HCT116 (cell line): ENCODE results near the gene INTS4. TPM values are rescaled to one million over a fixed set of nuclear protein-coding genes. Genes with fewer than 3 reads are reported as not detected.

Experiments
- ATAC-seq: fragments of 200-7000 bp; cut with Tn5 transposase; 2 replicates; pipeline ENCODE4 v1.9.1; 2020; ENCODE audit warnings: mild to moderate bottlenecking, moderate library complexity
- BruUV-seq: library from RNA; stranded (reverse); fragments of 400-500 nt; replicated peaks from 2 replicates; lab custom pipeline; 2021; lab: Mats Ljungman, UMichigan
- CTCF ChIA-PET: fragments of 300-600 bp; sonication (Branson Sonifier 250); formaldehyde crosslinking; loops from one replicate; lab custom pipeline; 2021; ENCODE audit warnings: antibody characterized with exemption; lab: Charles Lee
- POLR2A ChIA-PET: fragments of 300-600, 350-600 bp; sonication (Branson Sonifier 250); formaldehyde crosslinking; loops from one replicate; lab custom pipeline; 2021; ENCODE audit warnings: antibody characterized with exemption; lab: Charles Lee
- RAD21 ChIA-PET, 2 experiments: fragments of 300-600 bp; sonication (Branson Sonifier 250); formaldehyde crosslinking; loops; one replicate each; lab custom pipeline; 2023; ENCODE audit warnings: low total read pairs in 2 of 2; ENCODE audit not compliant: uncharacterized antibody in 2 of 2, unreplicated experiment in 2 of 2, low non-redundant PET in 1 of 2; lab: Charles Lee
- DNase-seq: peaks from one replicate; pipeline ENCODE4 v3.0.0-alpha.2; 2010; ENCODE audit warnings: low read depth, low spot score
- H2AFZ ChIP-seq: fragments of 200-600 bp; shearing (Covaris generic), sonication (generic); 2 replicates; pipeline ENCODE4 v1.6.1; 2017; ENCODE audit warnings: low read depth, mixed run types, mixed read lengths, antibody characterized with exemption, low read length; ENCODE audit not compliant: poor library complexity, severe bottlenecking
- H3K27ac ChIP-seq: 2 replicates; pipeline ENCODE4 v1.5.1; 2012; ENCODE audit warnings: low read depth, low read length
- H3K27me3 ChIP-seq: fragments of 200-600 bp; sonication (generic); 2 replicates; pipeline ENCODE4 v1.6.1; 2016; ENCODE audit warnings: mixed run types, low read length, mixed read lengths; ENCODE audit not compliant: insufficient read depth
- H3K36me3 ChIP-seq, 2 experiments: fragments of 200-500 bp in 1 of 2; fragments of 200-600 bp in 1 of 2; sonication (Bioruptor generic) in 1 of 2; sonication (generic) in 1 of 2; 2 replicates each; pipeline versions ENCODE4 v1.5.1 to v1.6.1; 2014 to 2016; ENCODE audit warnings: low read length in 2 of 2, inconsistent platforms in 1 of 2, mixed read lengths in 1 of 2, mixed run types in 1 of 2; ENCODE audit not compliant: insufficient read depth in 2 of 2, control insufficient read depth in 1 of 2
- H3K4me1 ChIP-seq, 2 experiments: fragments of 200-600 bp in 1 of 2; sonication (generic) in 1 of 2; 2 replicates each; pipeline versions ENCODE4 v1.5.1 to v1.6.1; 2012 to 2017; ENCODE audit warnings: low read length in 2 of 2, inconsistent platforms in 1 of 2, mild to moderate bottlenecking in 1 of 2, mixed read lengths in 1 of 2, mixed run types in 1 of 2, moderate library complexity in 1 of 2; ENCODE audit not compliant: insufficient read depth in 2 of 2, control insufficient read depth in 1 of 2
- H3K4me2 ChIP-seq: fragments of 200-600 bp; sonication (generic); 2 replicates; pipeline ENCODE4 v1.6.1; 2017; ENCODE audit warnings: mixed run types, low read length, mixed read lengths
- H3K4me3 ChIP-seq, 2 experiments: fragments of 200-600 bp in 1 of 2; sonication (generic) in 1 of 2; replicated peaks in 1 of 2; 2 replicates each; pipeline ENCODE4 v1.5.1; 2011 to 2016; ENCODE audit warnings: low read length in 2 of 2, control low read depth in 1 of 2, low read depth in 1 of 2, mild to moderate bottlenecking in 1 of 2, mixed read lengths in 1 of 2, mixed run types in 1 of 2
- H3K79me2 ChIP-seq: fragments of 200-600 bp; sonication (generic); 2 replicates; pipeline ENCODE4 v1.6.1; 2017; ENCODE audit warnings: mild to moderate bottlenecking, mixed run types, low read length, moderate library complexity, mixed read lengths; ENCODE audit not compliant: insufficient read depth
- H3K9ac ChIP-seq: fragments of 200-600 bp; sonication (generic); 2 replicates; pipeline ENCODE4 v1.6.1; 2016; ENCODE audit warnings: low read length, mixed read lengths
- H3K9me2 ChIP-seq: fragments of 200-600 bp; sonication (generic), shearing (Covaris generic); 2 replicates; pipeline ENCODE4 v1.6.1; 2017; ENCODE audit warnings: mixed run types, mild to moderate bottlenecking, moderate library complexity; ENCODE audit not compliant: insufficient read depth
- H3K9me3 ChIP-seq, 2 experiments: fragments of 200-500 bp in 1 of 2; fragments of 200-600 bp in 1 of 2; sonication (Bioruptor generic) in 1 of 2; sonication (generic) in 1 of 2; 2 replicates each; pipeline ENCODE4 v1.6.1; 2014 to 2017; ENCODE audit warnings: low read length in 2 of 2, mixed read lengths in 2 of 2, inconsistent platforms in 1 of 2, low read depth in 1 of 2, mild to moderate bottlenecking in 1 of 2, mixed run types in 1 of 2, moderate library complexity in 1 of 2; ENCODE audit not compliant: control insufficient read depth in 1 of 2, insufficient read depth in 1 of 2
- H4K20me1 ChIP-seq: fragments of 200-600 bp; sonication (generic), shearing (Covaris generic); 2 replicates; pipeline ENCODE4 v1.6.1; 2017; ENCODE audit warnings: mixed run types, mild to moderate bottlenecking, moderate library complexity; ENCODE audit not compliant: insufficient read depth
- ATF3 ChIP-seq: IDR thresholded peaks from 2 replicates; pipeline ENCODE4 v1.6.1; 2012
- CTCF ChIP-seq, 3 experiments: fragments of 200-600 bp in 1 of 3; sonication (generic) in 1 of 3; IDR thresholded peaks in 2 of 3; conservative IDR thresholded peaks in 1 of 3; 2 replicates each; pipeline ENCODE4 v1.5.1; 2012 to 2017; ENCODE audit warnings: low read depth in 2 of 3, low read length in 2 of 3, antibody characterized with exemption in 1 of 3, borderline replicate concordance in 1 of 3, control low read depth in 1 of 3, mild to moderate bottlenecking in 1 of 3, mixed read lengths in 1 of 3, mixed run types in 1 of 3, moderate library complexity in 1 of 3; ENCODE audit not compliant: insufficient read depth in 1 of 3
- EZH2 ChIP-seq: fragments of 200-600 bp; sonication (generic); IDR thresholded peaks from 2 replicates; pipeline ENCODE4 v1.6.1; 2017; ENCODE audit warnings: antibody characterized with exemption, mixed run types
- RAD21 ChIP-seq: IDR thresholded peaks from 2 replicates; pipeline ENCODE4 v1.6.1; 2012; ENCODE audit warnings: low read depth, mild to moderate bottlenecking
- REST ChIP-seq: IDR thresholded peaks from 2 replicates; pipeline ENCODE4 v1.6.1; 2012; ENCODE audit warnings: low read depth
- SP1 ChIP-seq: IDR thresholded peaks from 2 replicates; pipeline ENCODE4 v1.6.1; 2012; ENCODE audit warnings: low read depth
- ZBTB33 ChIP-seq: IDR thresholded peaks from 2 replicates; pipeline ENCODE4 v1.6.1; 2011; ENCODE audit warnings: mild to moderate bottlenecking, low read length, moderate library complexity; ENCODE audit not compliant: insufficient replicate concordance; ENCODE audit errors: extremely low read depth
- ZFX ChIP-seq: fragments of 450-650 bp; IDR thresholded peaks from 2 replicates; pipeline ENCODE4 v1.6.1; 2017
- intact Hi-C: fragments of 100-400 bp; cut with micrococcal nuclease; formaldehyde crosslinking; loops from 2 replicates; pipeline ENCODE4 v1.10.0; 2022
- total RNA-seq: library from RNA; stranded (reverse); gene quantifications from one replicate; pipeline ENCODE4 v1.2.1, GENCODE V29; 2021; ENCODE audit not compliant: unreplicated experiment

INTS4 gene
- total RNA-seq, 1 experiment from 2014 or later = 41.0 TPM

GRCh38 chr11:78031629-78032028, 37.2 kb upstream of the INTS4 start:
- Histone ChIP-seq H3K36me3 (no peaks in the 10 kb centered on the region), H3K79me2 (no peaks in the 10 kb centered on the region), H3K9me3 (no peaks in the 10 kb centered on the region), H4K20me1 (no peaks in the 10 kb centered on the region), H2AFZ (no peak overlapping the region), H3K4me2 (no peak overlapping the region), H3K9ac (no peak overlapping the region), H3K27me3 (no peaks in the 10 kb centered on the region), H3K27ac (no peak overlapping the region)
- ATAC-seq = no peak
- CTCF ChIA-PET = interaction anchor here (1.6 kb wide), 1 partner anchor 14 kb away, joined by 9 read pairs; no protein-coding TSS in a partner anchor
- intact Hi-C loops = no loop called here
- TF ChIP-seq SP1 (no peak), REST (no peak), ZBTB33 (no peak), ZFX (no peak), RAD21 (no peak), EZH2 (no peak), CTCF (IDR thresholded peaks at IDR 0.05 in 2 of 3, conservative IDR thresholded peaks at IDR 0.05 in 1 of 3; ENCODE audit: borderline replicate concordance in 1 of 3, insufficient read depth in 1 of 3, low read depth in 2 of 3, low read length in 2 of 3) (no peak), ATF3 (no peak)
- TF ChIP-seq, all 23 proteins: peak for 0
- RAD21 ChIA-PET = no interaction called here
- no TSS peak for BruUV-seq
- H3K4me3 ChIP-seq = no peak overlapping the region
- DNase-seq = no peak
- POLR2A ChIA-PET = interaction anchor here (1.1 to 1.6 kb wide), 4 partner anchors 8 to 37 kb away, joined by 3 to 14 read pairs (median 4); partner anchors contain the start of gene INTS4
- no peaks in the 10 kb centered on the region for H3K9me2 ChIP-seq
- H3K4me1 ChIP-seq = peaks cover 40 to 51% of the 10 kb centered on the region in 2 experiments
